WTC11 (cell line): ENCODE results near the gene NELFA. TPM values are rescaled to one million over a fixed set of nuclear protein-coding genes. Genes with fewer than 3 reads are reported as not detected.

Experiments
- ATAC-seq: fragments of 200-7000 bp; cut with Tn5 transposase; 2 replicates; pipeline ENCODE4 v1.10.0; 2021; ENCODE audit warnings: mild to moderate bottlenecking, moderate library complexity
- CTCF ChIA-PET: fragments of 300-600 bp; sonication (Branson Sonifier 250); formaldehyde crosslinking; loops from one replicate; lab custom pipeline; 2021; ENCODE audit warnings: antibody characterized with exemption; lab: Charles Lee
- POLR2A ChIA-PET: fragments of 350-600 bp; sonication (Branson Sonifier 250); formaldehyde crosslinking; loops from one replicate; lab custom pipeline; 2021; ENCODE audit warnings: antibody characterized with exemption; lab: Charles Lee
- DNase-seq: peaks from one replicate; pipeline ENCODE4 v3.0.0; 2021; ENCODE audit warnings: low spot score
- H3K27ac Mint-ChIP-seq: 2 replicates; pipeline ENCODE4 v1.8.0; 2021; ENCODE audit warnings: mixed read lengths
- H3K27me3 Mint-ChIP-seq: 2 replicates; pipeline ENCODE4 v1.8.0; 2021; ENCODE audit warnings: low read depth, mild to moderate bottlenecking, moderate library complexity, mixed read lengths
- H3K36me3 Mint-ChIP-seq: 2 replicates; pipeline ENCODE4 v1.8.0; 2021; ENCODE audit warnings: mixed read lengths
- H3K4me1 Mint-ChIP-seq: 2 replicates; pipeline ENCODE4 v1.8.0; 2022; ENCODE audit warnings: mixed read lengths
- H3K4me3 Mint-ChIP-seq: 2 replicates; pipeline ENCODE4 v1.8.0; 2021; ENCODE audit warnings: mild to moderate bottlenecking, moderate library complexity, mixed read lengths
- H3K9me3 Mint-ChIP-seq: 2 replicates; pipeline ENCODE4 v1.8.0; 2021; ENCODE audit warnings: mixed read lengths
- GABPB1 ChIP-seq: sonication (generic); formaldehyde crosslinking; IDR thresholded peaks from 2 replicates; pipeline ENCODE4 v1.8.1; 2023; ENCODE audit warnings: mild to moderate bottlenecking, missing genetic modification reagents
- JAZF1 ChIP-seq: fragments of 250-450 bp; sonication (Bioruptor Pico); IDR thresholded peaks from 2 replicates; pipeline ENCODE4 v1.9.0; 2021; ENCODE audit warnings: moderate library complexity, mild to moderate bottlenecking, inconsistent platforms
- MYBL2 ChIP-seq: sonication (generic); formaldehyde crosslinking; IDR thresholded peaks from 2 replicates; pipeline ENCODE4 v1.8.1; 2023; ENCODE audit warnings: mild to moderate bottlenecking, moderate library complexity, missing genetic modification reagents
- NR3C1 ChIP-seq: sonication (generic); formaldehyde crosslinking; conservative IDR thresholded peaks from 2 replicates; pipeline ENCODE4 v1.8.1; 2023; ENCODE audit warnings: low read depth, mild to moderate bottlenecking, missing genetic modification reagents
- OVOL2 ChIP-seq: fragments of 250-450 bp; sonication (Bioruptor Pico); IDR thresholded peaks from 2 replicates; pipeline ENCODE4 v1.9.0; 2021; ENCODE audit warnings: mild to moderate bottlenecking, borderline replicate concordance
- PRRX2 ChIP-seq: fragments of 250-450 bp; sonication (Bioruptor Pico); IDR thresholded peaks from 2 replicates; pipeline ENCODE4 v1.8.0; 2021; ENCODE audit warnings: mild to moderate bottlenecking
- TEAD1 ChIP-seq: sonication (generic); formaldehyde crosslinking; IDR thresholded peaks from 2 replicates; pipeline ENCODE4 v1.8.0; 2022; ENCODE audit warnings: mild to moderate bottlenecking, missing genetic modification reagents
- ZNF317 ChIP-seq: sonication (generic); formaldehyde crosslinking; IDR thresholded peaks from 2 replicates; pipeline ENCODE4 v1.8.1; 2023; ENCODE audit warnings: low read depth, mild to moderate bottlenecking, moderate library complexity, missing genetic modification reagents, borderline replicate concordance
- total RNA-seq: library from RNA; stranded (reverse); gene quantifications from 3 replicates; pipeline ENCODE4 v1.2.3, GENCODE V29; 2021
- TF ChIP-seq, protein P1 (sequence below): sonication (generic); formaldehyde crosslinking; IDR thresholded peaks from 2 replicates; pipeline ENCODE4 v1.8.0; 2022; ENCODE audit warnings: mild to moderate bottlenecking, missing genetic modification reagents
- TF ChIP-seq, protein P2 (sequence below): fragments of 250-450 bp; sonication (Bioruptor Pico); IDR thresholded peaks from 2 replicates; pipeline ENCODE4 v1.8.0; 2021; ENCODE audit warnings: mild to moderate bottlenecking
- TF ChIP-seq, protein P3 (sequence below): sonication (generic); formaldehyde crosslinking; IDR thresholded peaks from 2 replicates; pipeline ENCODE4 v1.8.1; 2022; ENCODE audit warnings: mild to moderate bottlenecking, moderate library complexity, missing genetic modification reagents
- TF ChIP-seq, protein P4 (sequence below): sonication (generic); formaldehyde crosslinking; IDR thresholded peaks from 2 replicates; pipeline ENCODE4 v1.8.0; 2022; ENCODE audit warnings: mild to moderate bottlenecking, missing genetic modification reagents
- TF ChIP-seq, protein P5 (sequence below): sonication (generic); formaldehyde crosslinking; IDR thresholded peaks from 2 replicates; pipeline ENCODE4 v1.8.1; 2023; ENCODE audit warnings: mild to moderate bottlenecking, moderate library complexity, missing genetic modification reagents
- TF ChIP-seq, protein P6 (sequence below): fragments of 250-450 bp; sonication (Bioruptor Pico); IDR thresholded peaks from 2 replicates; pipeline ENCODE4 v1.9.0; 2021; ENCODE audit warnings: mild to moderate bottlenecking, borderline replicate concordance

Gene NELFA
- total RNA-seq, 1 experiment from 2014 or later: 72.6 TPM

DNA sequence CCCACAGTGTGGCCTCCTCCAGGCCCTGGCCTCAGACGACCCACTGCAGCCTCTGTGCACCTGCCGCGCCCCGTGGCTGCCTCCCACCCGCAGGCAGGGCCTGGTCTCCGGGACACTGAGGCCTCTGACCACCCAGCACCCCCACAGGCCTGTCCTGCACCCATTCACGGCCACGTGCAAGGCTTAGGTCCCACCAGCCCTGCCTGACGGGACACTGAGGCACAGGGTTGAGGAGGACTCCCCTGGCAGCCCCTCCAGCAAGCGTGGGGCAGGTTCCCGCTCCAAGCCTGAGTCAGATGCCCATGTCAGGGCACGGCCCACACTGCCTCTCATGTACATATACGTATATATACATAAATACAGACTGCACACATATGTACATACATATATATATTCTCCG, 23.5 kb downstream of the NELFA start:
- Mint-ChIP-seq H3K27me3 (no peaks in the 10 kb centered on the region), H3K4me3 (no peak overlapping the region), H3K9me3 (no peaks in the 10 kb centered on the region), H3K27ac (no peak overlapping the region), H3K4me1 (0 out of 2 replicates have a peak, but pooled peaks cover 4% of the 10 kb centered on the region), H3K36me3 (peaks cover 33% of the 10 kb centered on the region)
- ATAC-seq (no peak), DNase-seq (no peak)
- CTCF ChIA-PET: no interaction called here
- TF ChIP-seq TEAD1 (CRISPR knock-in tag) (no peak), ZNF317 (CRISPR knock-in tag) (no peak), JAZF1 (CRISPR knock-in tag) (no peak), PRRX2 (CRISPR knock-in tag) (no peak), OVOL2 (CRISPR knock-in tag) (no peak), GABPB1 (CRISPR knock-in tag) (no peak), MYBL2 (CRISPR knock-in tag) (no peak), NR3C1 (no peak)
- TF ChIP-seq, protein P1, sequence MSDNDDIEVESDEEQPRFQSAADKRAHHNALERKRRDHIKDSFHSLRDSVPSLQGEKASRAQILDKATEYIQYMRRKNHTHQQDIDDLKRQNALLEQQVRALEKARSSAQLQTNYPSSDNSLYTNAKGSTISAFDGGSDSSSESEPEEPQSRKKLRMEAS (CRISPR knock-in tag): no peak
- TF ChIP-seq, protein P2, sequence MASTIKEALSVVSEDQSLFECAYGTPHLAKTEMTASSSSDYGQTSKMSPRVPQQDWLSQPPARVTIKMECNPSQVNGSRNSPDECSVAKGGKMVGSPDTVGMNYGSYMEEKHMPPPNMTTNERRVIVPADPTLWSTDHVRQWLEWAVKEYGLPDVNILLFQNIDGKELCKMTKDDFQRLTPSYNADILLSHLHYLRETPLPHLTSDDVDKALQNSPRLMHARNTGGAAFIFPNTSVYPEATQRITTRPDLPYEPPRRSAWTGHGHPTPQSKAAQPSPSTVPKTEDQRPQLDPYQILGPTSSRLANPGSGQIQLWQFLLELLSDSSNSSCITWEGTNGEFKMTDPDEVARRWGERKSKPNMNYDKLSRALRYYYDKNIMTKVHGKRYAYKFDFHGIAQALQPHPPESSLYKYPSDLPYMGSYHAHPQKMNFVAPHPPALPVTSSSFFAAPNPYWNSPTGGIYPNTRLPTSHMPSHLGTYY (CRISPR knock-in tag): no peak
- TF ChIP-seq, protein P3, sequence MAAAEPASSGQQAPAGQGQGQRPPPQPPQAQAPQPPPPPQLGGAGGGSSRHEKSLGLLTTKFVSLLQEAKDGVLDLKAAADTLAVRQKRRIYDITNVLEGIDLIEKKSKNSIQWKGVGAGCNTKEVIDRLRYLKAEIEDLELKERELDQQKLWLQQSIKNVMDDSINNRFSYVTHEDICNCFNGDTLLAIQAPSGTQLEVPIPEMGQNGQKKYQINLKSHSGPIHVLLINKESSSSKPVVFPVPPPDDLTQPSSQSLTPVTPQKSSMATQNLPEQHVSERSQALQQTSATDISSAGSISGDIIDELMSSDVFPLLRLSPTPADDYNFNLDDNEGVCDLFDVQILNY (CRISPR knock-in tag): no peak
- TF ChIP-seq, protein P4, sequence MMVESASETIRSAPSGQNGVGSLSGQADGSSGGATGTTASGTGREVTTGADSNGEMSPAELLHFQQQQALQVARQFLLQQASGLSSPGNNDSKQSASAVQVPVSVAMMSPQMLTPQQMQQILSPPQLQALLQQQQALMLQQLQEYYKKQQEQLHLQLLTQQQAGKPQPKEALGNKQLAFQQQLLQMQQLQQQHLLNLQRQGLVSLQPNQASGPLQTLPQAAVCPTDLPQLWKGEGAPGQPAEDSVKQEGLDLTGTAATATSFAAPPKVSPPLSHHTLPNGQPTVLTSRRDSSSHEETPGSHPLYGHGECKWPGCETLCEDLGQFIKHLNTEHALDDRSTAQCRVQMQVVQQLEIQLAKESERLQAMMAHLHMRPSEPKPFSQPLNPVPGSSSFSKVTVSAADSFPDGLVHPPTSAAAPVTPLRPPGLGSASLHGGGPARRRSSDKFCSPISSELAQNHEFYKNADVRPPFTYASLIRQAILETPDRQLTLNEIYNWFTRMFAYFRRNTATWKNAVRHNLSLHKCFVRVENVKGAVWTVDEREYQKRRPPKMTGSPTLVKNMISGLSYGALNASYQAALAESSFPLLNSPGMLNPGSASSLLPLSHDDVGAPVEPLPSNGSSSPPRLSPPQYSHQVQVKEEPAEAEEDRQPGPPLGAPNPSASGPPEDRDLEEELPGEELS (CRISPR knock-in tag): no peak
- TF ChIP-seq, protein P5, sequence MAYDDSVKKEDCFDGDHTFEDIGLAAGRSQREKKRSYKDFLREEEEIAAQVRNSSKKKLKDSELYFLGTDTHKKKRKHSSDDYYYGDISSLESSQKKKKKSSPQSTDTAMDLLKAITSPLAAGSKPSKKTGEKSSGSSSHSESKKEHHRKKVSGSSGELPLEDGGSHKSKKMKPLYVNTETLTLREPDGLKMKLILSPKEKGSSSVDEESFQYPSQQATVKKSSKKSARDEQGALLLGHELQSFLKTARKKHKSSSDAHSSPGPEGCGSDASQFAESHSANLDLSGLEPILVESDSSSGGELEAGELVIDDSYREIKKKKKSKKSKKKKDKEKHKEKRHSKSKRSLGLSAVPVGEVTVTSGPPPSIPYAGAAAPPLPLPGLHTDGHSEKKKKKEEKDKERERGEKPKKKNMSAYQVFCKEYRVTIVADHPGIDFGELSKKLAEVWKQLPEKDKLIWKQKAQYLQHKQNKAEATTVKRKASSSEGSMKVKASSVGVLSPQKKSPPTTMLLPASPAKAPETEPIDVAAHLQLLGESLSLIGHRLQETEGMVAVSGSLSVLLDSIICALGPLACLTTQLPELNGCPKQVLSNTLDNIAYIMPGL (CRISPR knock-in tag): no peak
- TF ChIP-seq, protein P6, sequence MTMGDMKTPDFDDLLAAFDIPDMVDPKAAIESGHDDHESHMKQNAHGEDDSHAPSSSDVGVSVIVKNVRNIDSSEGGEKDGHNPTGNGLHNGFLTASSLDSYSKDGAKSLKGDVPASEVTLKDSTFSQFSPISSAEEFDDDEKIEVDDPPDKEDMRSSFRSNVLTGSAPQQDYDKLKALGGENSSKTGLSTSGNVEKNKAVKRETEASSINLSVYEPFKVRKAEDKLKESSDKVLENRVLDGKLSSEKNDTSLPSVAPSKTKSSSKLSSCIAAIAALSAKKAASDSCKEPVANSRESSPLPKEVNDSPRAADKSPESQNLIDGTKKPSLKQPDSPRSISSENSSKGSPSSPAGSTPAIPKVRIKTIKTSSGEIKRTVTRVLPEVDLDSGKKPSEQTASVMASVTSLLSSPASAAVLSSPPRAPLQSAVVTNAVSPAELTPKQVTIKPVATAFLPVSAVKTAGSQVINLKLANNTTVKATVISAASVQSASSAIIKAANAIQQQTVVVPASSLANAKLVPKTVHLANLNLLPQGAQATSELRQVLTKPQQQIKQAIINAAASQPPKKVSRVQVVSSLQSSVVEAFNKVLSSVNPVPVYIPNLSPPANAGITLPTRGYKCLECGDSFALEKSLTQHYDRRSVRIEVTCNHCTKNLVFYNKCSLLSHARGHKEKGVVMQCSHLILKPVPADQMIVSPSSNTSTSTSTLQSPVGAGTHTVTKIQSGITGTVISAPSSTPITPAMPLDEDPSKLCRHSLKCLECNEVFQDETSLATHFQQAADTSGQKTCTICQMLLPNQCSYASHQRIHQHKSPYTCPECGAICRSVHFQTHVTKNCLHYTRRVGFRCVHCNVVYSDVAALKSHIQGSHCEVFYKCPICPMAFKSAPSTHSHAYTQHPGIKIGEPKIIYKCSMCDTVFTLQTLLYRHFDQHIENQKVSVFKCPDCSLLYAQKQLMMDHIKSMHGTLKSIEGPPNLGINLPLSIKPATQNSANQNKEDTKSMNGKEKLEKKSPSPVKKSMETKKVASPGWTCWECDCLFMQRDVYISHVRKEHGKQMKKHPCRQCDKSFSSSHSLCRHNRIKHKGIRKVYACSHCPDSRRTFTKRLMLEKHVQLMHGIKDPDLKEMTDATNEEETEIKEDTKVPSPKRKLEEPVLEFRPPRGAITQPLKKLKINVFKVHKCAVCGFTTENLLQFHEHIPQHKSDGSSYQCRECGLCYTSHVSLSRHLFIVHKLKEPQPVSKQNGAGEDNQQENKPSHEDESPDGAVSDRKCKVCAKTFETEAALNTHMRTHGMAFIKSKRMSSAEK (CRISPR knock-in tag): no peak
- POLR2A ChIA-PET: no interaction called here
